WTC11 (cell line): ENCODE data around the gene MAGI3. TPM values are rescaled to one million over a fixed set of nuclear protein-coding genes. Genes with fewer than 3 reads are reported as not detected.

Experiments used
- ATAC-seq: fragments of 200-7000 bp; cut with Tn5 transposase; 2 replicates; pipeline ENCODE4 v1.10.0; 2021; ENCODE audit warnings: mild to moderate bottlenecking, moderate library complexity
- CTCF ChIA-PET: fragments of 300-600 bp; sonication (Branson Sonifier 250); formaldehyde crosslinking; loops from one replicate; lab custom pipeline; 2021; ENCODE audit warnings: antibody characterized with exemption; lab: Charles Lee
- POLR2A ChIA-PET: fragments of 350-600 bp; sonication (Branson Sonifier 250); formaldehyde crosslinking; loops from one replicate; lab custom pipeline; 2021; ENCODE audit warnings: antibody characterized with exemption; lab: Charles Lee
- DNase-seq: peaks from one replicate; pipeline ENCODE4 v3.0.0; 2021; ENCODE audit warnings: low spot score
- H3K27ac Mint-ChIP-seq: 2 replicates; pipeline ENCODE4 v1.8.0; 2021; ENCODE audit warnings: mixed read lengths
- H3K27me3 Mint-ChIP-seq: 2 replicates; pipeline ENCODE4 v1.8.0; 2021; ENCODE audit warnings: low read depth, mild to moderate bottlenecking, moderate library complexity, mixed read lengths
- H3K36me3 Mint-ChIP-seq: 2 replicates; pipeline ENCODE4 v1.8.0; 2021; ENCODE audit warnings: mixed read lengths
- H3K4me1 Mint-ChIP-seq: 2 replicates; pipeline ENCODE4 v1.8.0; 2022; ENCODE audit warnings: mixed read lengths
- H3K4me3 Mint-ChIP-seq: 2 replicates; pipeline ENCODE4 v1.8.0; 2021; ENCODE audit warnings: mild to moderate bottlenecking, moderate library complexity, mixed read lengths
- H3K9me3 Mint-ChIP-seq: 2 replicates; pipeline ENCODE4 v1.8.0; 2021; ENCODE audit warnings: mixed read lengths
- ATF1 ChIP-seq: sonication (generic); formaldehyde crosslinking; IDR thresholded peaks from 2 replicates; pipeline ENCODE4 v1.8.1; 2023; ENCODE audit warnings: mild to moderate bottlenecking, moderate library complexity, missing genetic modification reagents
- CREB1 ChIP-seq: sonication (generic); formaldehyde crosslinking; IDR thresholded peaks from 2 replicates; pipeline ENCODE4 v1.8.0; 2023; ENCODE audit warnings: mild to moderate bottlenecking, missing genetic modification reagents
- ESRRA ChIP-seq: sonication (generic); formaldehyde crosslinking; IDR thresholded peaks from 2 replicates; pipeline ENCODE4 v1.8.1; 2022; ENCODE audit warnings: mild to moderate bottlenecking, missing genetic modification reagents, borderline replicate concordance
- FOXK1 ChIP-seq: sonication (generic); formaldehyde crosslinking; IDR thresholded peaks from 2 replicates; pipeline ENCODE4 v1.8.0; 2022; ENCODE audit warnings: mild to moderate bottlenecking, moderate library complexity, missing genetic modification reagents
- GTF2I ChIP-seq: fragments of 250-450 bp; sonication (Bioruptor Pico); conservative IDR thresholded peaks from 2 replicates; pipeline ENCODE4 v1.4.0; 2021; ENCODE audit warnings: mild to moderate bottlenecking
- IRF2 ChIP-seq: sonication (generic); formaldehyde crosslinking; IDR thresholded peaks from 2 replicates; pipeline ENCODE4 v1.8.0; 2022; ENCODE audit warnings: low read depth, missing genetic modification reagents, borderline replicate concordance
- KAT7 ChIP-seq: sonication (generic); formaldehyde crosslinking; IDR thresholded peaks from 2 replicates; pipeline ENCODE4 v1.8.1; 2023; ENCODE audit warnings: missing genetic modification reagents, mild to moderate bottlenecking, borderline replicate concordance
- NFE2L1 ChIP-seq: sonication (generic); formaldehyde crosslinking; IDR thresholded peaks from 2 replicates; pipeline ENCODE4 v1.8.1; 2023; ENCODE audit warnings: missing genetic modification reagents
- TP53 ChIP-seq: sonication (generic); formaldehyde crosslinking; IDR thresholded peaks from 2 replicates; pipeline ENCODE4 v1.8.1; 2023; ENCODE audit warnings: mild to moderate bottlenecking, missing genetic modification reagents
- ZNF121 ChIP-seq: sonication (generic); formaldehyde crosslinking; IDR thresholded peaks from 2 replicates; pipeline ENCODE4 v1.8.0; 2023; ENCODE audit warnings: missing genetic modification reagents
- total RNA-seq: library from RNA; stranded (reverse); gene quantifications from 3 replicates; pipeline ENCODE4 v1.2.3, GENCODE V29; 2021
- TF ChIP-seq, protein P1 (sequence below): fragments of 250-450 bp; sonication (Bioruptor Pico); IDR thresholded peaks from 2 replicates; pipeline ENCODE4 v1.8.0; 2021; ENCODE audit warnings: mild to moderate bottlenecking
- TF ChIP-seq, protein P2 (sequence below): sonication (generic); formaldehyde crosslinking; IDR thresholded peaks from 2 replicates; pipeline ENCODE4 v1.8.1; 2022; ENCODE audit warnings: low read depth, mild to moderate bottlenecking, moderate library complexity, missing genetic modification reagents, borderline replicate concordance
- TF ChIP-seq, protein P3 (sequence below): sonication (generic); formaldehyde crosslinking; IDR thresholded peaks from 2 replicates; pipeline ENCODE4 v1.8.0; 2022; ENCODE audit warnings: mild to moderate bottlenecking, missing genetic modification reagents
- TF ChIP-seq, protein P4 (sequence below): sonication (generic); formaldehyde crosslinking; IDR thresholded peaks from 2 replicates; pipeline ENCODE4 v1.8.0; 2022; ENCODE audit warnings: mild to moderate bottlenecking, missing genetic modification reagents
- TF ChIP-seq, protein P5 (sequence below): sonication (generic); formaldehyde crosslinking; IDR thresholded peaks from 2 replicates; pipeline ENCODE4 v1.8.1; 2022; ENCODE audit warnings: mild to moderate bottlenecking, missing genetic modification reagents, moderate library complexity, borderline replicate concordance
- TF ChIP-seq, protein P6 (sequence below): sonication (generic); formaldehyde crosslinking; IDR thresholded peaks from 2 replicates; pipeline ENCODE4 v1.8.1; 2022; ENCODE audit warnings: low read depth, missing genetic modification reagents, borderline replicate concordance

The MAGI3 gene
- total RNA-seq, 1 experiment from 2014 or later: 9.7 TPM

DNA sequence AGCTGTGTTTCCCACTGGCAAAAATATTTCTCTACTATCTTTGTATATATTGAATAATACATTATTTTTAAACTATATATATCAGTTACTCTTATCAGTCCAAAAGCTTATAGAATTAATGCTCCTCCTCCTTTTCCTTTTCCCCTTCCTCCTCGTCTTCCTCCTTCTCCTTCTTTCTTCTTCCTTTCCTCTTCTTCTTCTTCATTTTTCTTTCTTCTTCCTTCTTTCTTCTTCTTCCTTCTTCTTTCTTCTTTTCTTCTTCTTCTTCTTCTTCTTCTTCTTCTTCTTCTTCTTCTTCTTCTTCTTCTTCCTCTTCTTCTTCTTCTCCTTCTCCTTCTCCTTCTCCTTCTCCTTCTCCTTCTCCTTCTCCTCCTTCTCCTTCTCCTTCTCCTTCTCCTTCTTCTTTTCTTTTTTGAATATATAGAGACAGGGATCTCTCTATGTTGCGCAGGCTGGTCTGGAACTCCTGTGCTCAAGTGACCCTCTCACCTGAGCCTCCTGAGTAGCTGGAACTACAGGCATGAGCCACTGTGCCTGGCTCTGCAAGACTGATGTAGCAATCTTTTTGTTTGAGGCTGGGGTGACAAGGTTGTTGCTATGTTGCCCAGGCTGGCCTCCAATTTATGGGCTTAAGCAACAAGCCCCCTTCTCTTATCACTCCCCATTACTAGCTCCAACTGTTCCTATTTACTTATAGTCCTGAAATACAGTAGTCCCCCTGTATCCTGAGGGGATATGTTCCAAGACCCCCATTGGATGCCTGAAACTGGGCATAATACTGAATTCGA, 47.4 kb downstream of the MAGI3 start:
- no peaks in the 10 kb centered on the region for H3K27me3 Mint-ChIP-seq
- POLR2A ChIA-PET: no interaction called here
- no peaks in the 10 kb centered on the region for H3K9me3 Mint-ChIP-seq
- no peak for TF ChIP-seq TP53
- TF ChIP-seq ZNF121 (CRISPR knock-in tag): no peak
- TF ChIP-seq, all 79 proteins: peak for 0
- Mint-ChIP-seq H3K4me1 (peaks cover 20% of the 10 kb centered on the region), H3K27ac (no peak overlapping the region), H3K4me3 (no peak overlapping the region), H3K36me3 (no peaks in the 10 kb centered on the region)
- CTCF ChIA-PET: interaction anchor here (1.2 kb wide), 1 partner anchor 16 kb away, joined by 3 read pairs; no protein-coding TSS in a partner anchor
- no peak for DNase-seq
- ATAC-seq: no peak

DNA sequence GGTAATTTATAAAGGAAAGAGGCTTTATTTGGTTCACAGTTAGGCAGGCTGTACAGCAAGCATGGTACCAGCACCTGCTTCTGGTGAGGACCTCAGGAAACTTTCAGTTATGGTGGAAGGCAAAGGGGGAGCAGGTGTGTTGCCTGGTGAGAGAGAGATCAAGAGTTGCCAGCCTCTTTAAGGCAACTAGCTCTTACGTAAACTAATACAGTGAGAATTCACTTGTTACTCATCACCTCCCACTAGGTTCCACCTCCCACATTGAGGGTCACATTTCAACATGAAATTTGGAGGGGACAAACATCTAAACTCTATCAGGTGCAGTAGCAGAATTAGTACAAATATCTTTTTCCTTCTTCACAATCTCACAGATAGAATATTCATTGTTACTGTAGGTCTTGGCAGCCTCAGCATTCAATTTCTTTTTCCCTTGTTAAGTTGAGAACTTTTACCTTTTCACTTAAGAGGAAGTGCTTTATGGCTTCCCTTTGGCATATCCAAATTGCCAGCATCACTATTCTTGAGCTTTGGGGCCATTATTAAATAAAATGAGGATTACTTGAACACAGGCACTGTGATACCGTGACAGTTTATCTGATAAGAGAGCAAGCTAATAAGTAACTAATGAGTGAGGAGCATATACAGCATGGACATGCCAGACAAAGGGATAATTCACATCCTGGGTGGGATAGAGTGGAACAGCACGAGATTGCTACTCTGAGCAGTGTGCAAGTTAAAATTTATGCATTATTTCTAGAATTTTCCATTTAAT, 48.4 kb downstream of the MAGI3 start:
- DNase-seq (no peak), ATAC-seq (no peak)
- Mint-ChIP-seq H3K4me3 (no peak overlapping the region), H3K36me3 (no peaks in the 10 kb centered on the region), H3K9me3 (no peaks in the 10 kb centered on the region), H3K27me3 (no peaks in the 10 kb centered on the region), H3K27ac (no peak overlapping the region), H3K4me1 (peaks cover 20% of the 10 kb centered on the region)
- no peak for TF ChIP-seq CREB1 (CRISPR knock-in tag)
- TF ChIP-seq GTF2I (CRISPR knock-in tag): no peak
- no peak for TF ChIP-seq NFE2L1 (CRISPR knock-in tag)
- TF ChIP-seq KAT7 (CRISPR knock-in tag): no peak
- TF ChIP-seq, protein P1, sequence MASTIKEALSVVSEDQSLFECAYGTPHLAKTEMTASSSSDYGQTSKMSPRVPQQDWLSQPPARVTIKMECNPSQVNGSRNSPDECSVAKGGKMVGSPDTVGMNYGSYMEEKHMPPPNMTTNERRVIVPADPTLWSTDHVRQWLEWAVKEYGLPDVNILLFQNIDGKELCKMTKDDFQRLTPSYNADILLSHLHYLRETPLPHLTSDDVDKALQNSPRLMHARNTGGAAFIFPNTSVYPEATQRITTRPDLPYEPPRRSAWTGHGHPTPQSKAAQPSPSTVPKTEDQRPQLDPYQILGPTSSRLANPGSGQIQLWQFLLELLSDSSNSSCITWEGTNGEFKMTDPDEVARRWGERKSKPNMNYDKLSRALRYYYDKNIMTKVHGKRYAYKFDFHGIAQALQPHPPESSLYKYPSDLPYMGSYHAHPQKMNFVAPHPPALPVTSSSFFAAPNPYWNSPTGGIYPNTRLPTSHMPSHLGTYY (CRISPR knock-in tag): no peak
- no peak for TF ChIP-seq IRF2 (CRISPR knock-in tag)
- CTCF ChIA-PET: interaction anchor here (1.2 kb wide), 1 partner anchor 15 kb away, joined by 3 read pairs; no protein-coding TSS in a partner anchor
- POLR2A ChIA-PET: no interaction called here

DNA sequence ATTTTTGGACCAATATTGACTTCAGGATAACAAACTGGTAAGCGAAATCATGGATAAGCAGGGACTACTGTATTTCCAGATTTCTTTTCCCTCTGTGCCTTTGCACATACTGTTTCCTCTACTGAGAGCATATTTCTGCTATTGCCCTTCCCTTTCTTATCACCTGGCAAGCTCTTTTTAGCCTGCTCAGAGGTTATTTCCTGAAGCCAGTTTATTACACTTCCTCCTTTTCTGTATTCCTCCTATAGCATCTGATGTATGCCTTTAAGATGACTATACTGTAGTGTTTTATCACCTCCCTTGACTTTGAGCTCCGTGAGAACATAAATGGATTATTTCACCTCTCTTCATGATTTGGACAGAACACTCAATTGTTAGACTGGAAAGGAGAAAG, 49.0 kb downstream of the MAGI3 start:
- DNase-seq (no peak), ATAC-seq (no peak)
- ChIA-PET CTCF (interaction anchor here (1.2 kb wide), 1 partner anchor 14 kb away, joined by 3 read pairs; no protein-coding TSS in a partner anchor), POLR2A (no interaction called here)
- Mint-ChIP-seq H3K4me1 (peaks cover 24% of the 10 kb centered on the region), H3K27me3 (no peaks in the 10 kb centered on the region), H3K36me3 (peaks cover 2% of the 10 kb centered on the region; the same call in 1 of the 2 replicates), H3K4me3 (no peak overlapping the region), H3K9me3 (peaks cover 5% of the 10 kb centered on the region), H3K27ac (no peak overlapping the region)
- TF ChIP-seq, protein P2, sequence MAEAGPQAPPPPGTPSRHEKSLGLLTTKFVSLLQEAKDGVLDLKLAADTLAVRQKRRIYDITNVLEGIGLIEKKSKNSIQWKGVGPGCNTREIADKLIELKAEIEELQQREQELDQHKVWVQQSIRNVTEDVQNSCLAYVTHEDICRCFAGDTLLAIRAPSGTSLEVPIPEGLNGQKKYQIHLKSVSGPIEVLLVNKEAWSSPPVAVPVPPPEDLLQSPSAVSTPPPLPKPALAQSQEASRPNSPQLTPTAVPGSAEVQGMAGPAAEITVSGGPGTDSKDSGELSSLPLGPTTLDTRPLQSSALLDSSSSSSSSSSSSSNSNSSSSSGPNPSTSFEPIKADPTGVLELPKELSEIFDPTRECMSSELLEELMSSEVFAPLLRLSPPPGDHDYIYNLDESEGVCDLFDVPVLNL (CRISPR knock-in tag): no peak
- TF ChIP-seq ATF1 (CRISPR knock-in tag): no peak
- no peak for TF ChIP-seq FOXK1 (CRISPR knock-in tag)
- TF ChIP-seq, protein P3, sequence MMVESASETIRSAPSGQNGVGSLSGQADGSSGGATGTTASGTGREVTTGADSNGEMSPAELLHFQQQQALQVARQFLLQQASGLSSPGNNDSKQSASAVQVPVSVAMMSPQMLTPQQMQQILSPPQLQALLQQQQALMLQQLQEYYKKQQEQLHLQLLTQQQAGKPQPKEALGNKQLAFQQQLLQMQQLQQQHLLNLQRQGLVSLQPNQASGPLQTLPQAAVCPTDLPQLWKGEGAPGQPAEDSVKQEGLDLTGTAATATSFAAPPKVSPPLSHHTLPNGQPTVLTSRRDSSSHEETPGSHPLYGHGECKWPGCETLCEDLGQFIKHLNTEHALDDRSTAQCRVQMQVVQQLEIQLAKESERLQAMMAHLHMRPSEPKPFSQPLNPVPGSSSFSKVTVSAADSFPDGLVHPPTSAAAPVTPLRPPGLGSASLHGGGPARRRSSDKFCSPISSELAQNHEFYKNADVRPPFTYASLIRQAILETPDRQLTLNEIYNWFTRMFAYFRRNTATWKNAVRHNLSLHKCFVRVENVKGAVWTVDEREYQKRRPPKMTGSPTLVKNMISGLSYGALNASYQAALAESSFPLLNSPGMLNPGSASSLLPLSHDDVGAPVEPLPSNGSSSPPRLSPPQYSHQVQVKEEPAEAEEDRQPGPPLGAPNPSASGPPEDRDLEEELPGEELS (CRISPR knock-in tag): no peak

DNA sequence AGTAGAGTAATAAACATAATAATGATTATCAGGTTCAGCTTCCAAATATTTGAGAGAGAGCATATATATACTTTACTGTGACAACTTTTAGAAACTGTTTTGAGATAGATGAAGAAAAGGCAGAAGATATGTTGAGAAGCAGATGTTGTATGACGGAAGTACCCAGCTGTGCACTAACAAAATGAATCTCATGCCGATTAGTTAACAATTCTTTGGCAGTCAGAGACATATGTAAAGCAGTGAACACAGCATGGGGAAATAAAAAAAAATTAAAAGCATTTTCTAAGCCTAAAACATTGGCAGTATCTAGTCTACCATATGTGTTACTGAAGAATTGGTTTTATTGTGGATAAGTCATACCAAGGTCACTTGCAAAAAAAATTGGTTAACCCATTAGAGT, 51.8 kb downstream of the MAGI3 start:
- no peak overlapping the region for H3K4me3 Mint-ChIP-seq
- TF ChIP-seq, protein P3 (CRISPR knock-in tag): no peak
- no peak for TF ChIP-seq ESRRA
- TF ChIP-seq, protein P4, sequence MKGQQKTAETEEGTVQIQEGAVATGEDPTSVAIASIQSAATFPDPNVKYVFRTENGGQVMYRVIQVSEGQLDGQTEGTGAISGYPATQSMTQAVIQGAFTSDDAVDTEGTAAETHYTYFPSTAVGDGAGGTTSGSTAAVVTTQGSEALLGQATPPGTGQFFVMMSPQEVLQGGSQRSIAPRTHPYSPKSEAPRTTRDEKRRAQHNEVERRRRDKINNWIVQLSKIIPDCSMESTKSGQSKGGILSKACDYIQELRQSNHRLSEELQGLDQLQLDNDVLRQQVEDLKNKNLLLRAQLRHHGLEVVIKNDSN (CRISPR knock-in tag): no peak
- TF ChIP-seq, protein P5, sequence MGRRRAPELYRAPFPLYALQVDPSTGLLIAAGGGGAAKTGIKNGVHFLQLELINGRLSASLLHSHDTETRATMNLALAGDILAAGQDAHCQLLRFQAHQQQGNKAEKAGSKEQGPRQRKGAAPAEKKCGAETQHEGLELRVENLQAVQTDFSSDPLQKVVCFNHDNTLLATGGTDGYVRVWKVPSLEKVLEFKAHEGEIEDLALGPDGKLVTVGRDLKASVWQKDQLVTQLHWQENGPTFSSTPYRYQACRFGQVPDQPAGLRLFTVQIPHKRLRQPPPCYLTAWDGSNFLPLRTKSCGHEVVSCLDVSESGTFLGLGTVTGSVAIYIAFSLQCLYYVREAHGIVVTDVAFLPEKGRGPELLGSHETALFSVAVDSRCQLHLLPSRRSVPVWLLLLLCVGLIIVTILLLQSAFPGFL (CRISPR knock-in tag): no peak
- TF ChIP-seq, protein P6, sequence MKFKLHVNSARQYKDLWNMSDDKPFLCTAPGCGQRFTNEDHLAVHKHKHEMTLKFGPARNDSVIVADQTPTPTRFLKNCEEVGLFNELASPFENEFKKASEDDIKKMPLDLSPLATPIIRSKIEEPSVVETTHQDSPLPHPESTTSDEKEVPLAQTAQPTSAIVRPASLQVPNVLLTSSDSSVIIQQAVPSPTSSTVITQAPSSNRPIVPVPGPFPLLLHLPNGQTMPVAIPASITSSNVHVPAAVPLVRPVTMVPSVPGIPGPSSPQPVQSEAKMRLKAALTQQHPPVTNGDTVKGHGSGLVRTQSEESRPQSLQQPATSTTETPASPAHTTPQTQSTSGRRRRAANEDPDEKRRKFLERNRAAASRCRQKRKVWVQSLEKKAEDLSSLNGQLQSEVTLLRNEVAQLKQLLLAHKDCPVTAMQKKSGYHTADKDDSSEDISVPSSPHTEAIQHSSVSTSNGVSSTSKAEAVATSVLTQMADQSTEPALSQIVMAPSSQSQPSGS (CRISPR knock-in tag): no peak
- DNase-seq (no peak), ATAC-seq (no peak)
- H3K27me3 Mint-ChIP-seq: no peaks in the 10 kb centered on the region
- ChIA-PET CTCF (interaction anchor here (0.7 to 1.6 kb wide), 3 partner anchors 11 to 301 kb away, joined by 3 to 5 read pairs (median 3); no protein-coding TSS in a partner anchor), POLR2A (no interaction called here)
- H3K4me1 Mint-ChIP-seq: peaks cover 25% of the 10 kb centered on the region
- H3K27ac Mint-ChIP-seq: no peak overlapping the region
- peaks cover 10% of the 10 kb centered on the region for H3K36me3 Mint-ChIP-seq
- peaks cover 19% of the 10 kb centered on the region for H3K9me3 Mint-ChIP-seq
